Kidney epithelial cell (primary cell): ENCODE results near the gene MVB12B. TPM values are rescaled to one million over a fixed set of nuclear protein-coding genes. Genes with fewer than 3 reads are reported as not detected.

Experiments
- DNase-seq: peaks from one replicate; pipeline ENCODE4 v3.0.0-alpha.2; 2010; ENCODE audit warnings: low read depth
- H3K27me3 ChIP-seq: 2 replicates; pipeline ENCODE4 v1.6.0; 2011; ENCODE audit warnings: low read length; ENCODE audit not compliant: control insufficient read depth, insufficient read depth
- H3K36me3 ChIP-seq: 2 replicates; pipeline ENCODE4 v1.5.1; 2011; ENCODE audit warnings: low read length; ENCODE audit not compliant: control insufficient read depth, insufficient read depth
- H3K4me3 ChIP-seq: 2 replicates; pipeline ENCODE4 v1.5.1; 2011; ENCODE audit warnings: low read depth, mild to moderate bottlenecking, control low read depth, low read length
- CTCF ChIP-seq: IDR thresholded peaks from 2 replicates; pipeline ENCODE4 v1.5.1; 2011; ENCODE audit warnings: mild to moderate bottlenecking, moderate library complexity, low read length, control low read depth, inconsistent platforms; ENCODE audit not compliant: insufficient read depth, poor library complexity, severe bottlenecking
- total RNA-seq: library from RNA; depleted of rRNA; stranded (reverse); fragments of >200 nt; gene quantifications from 2 replicates; pipeline ENCODE4 v1.2.3, GENCODE V29; 2015

MVB12B gene
- total RNA-seq, 1 donor from 2014 or later, result 13.1 TPM

GRCh38 chr9:126377536-126377935 is 50.9 kb downstream of the MVB12B start:
- H3K4me3 ChIP-seq, result no peak overlapping the region
- H3K27me3 ChIP-seq, result no peaks in the 10 kb centered on the region
- no peak for TF ChIP-seq CTCF
- no peaks in the 10 kb centered on the region for H3K36me3 ChIP-seq
- DNase-seq, result no peak

GRCh38 chr9:126378761-126379160 is 52.1 kb downstream of the MVB12B start:
- no peak overlapping the region for H3K4me3 ChIP-seq
- H3K27me3 ChIP-seq, result no peaks in the 10 kb centered on the region
- no peak for TF ChIP-seq CTCF
- no peak for DNase-seq
- H3K36me3 ChIP-seq, result no peaks in the 10 kb centered on the region

- no peak for DNase-seq
- no peak overlapping the region for H3K4me3 ChIP-seq
- no peak for TF ChIP-seq CTCF
- H3K27me3 ChIP-seq, result no peaks in the 10 kb centered on the region
- H3K36me3 ChIP-seq, result no peaks in the 10 kb centered on the region
Observed at GRCh38 chr9:126379661-126380360, 53.2 kb downstream of the MVB12B start.

GRCh38 chr9:126380447-126380846 is 53.8 kb downstream of the MVB12B start:
- Histone ChIP-seq H3K36me3 (no peaks in the 10 kb centered on the region), H3K27me3 (no peaks in the 10 kb centered on the region), H3K4me3 (no peak overlapping the region)
- no peak for TF ChIP-seq CTCF
- no peak for DNase-seq

GRCh38 chr9:126381195-126381594 is 54.6 kb downstream of the MVB12B start:
- no peaks in the 10 kb centered on the region for H3K27me3 ChIP-seq
- no peaks in the 10 kb centered on the region for H3K36me3 ChIP-seq
- no peak for TF ChIP-seq CTCF
- DNase-seq, result no peak
- no peak overlapping the region for H3K4me3 ChIP-seq

- Histone ChIP-seq H3K4me3 (no peak overlapping the region), H3K27me3 (no peaks in the 10 kb centered on the region), H3K36me3 (no peaks in the 10 kb centered on the region)
- TF ChIP-seq CTCF, result no peak
- DNase-seq, result no peak
Observed at GRCh38 chr9:126383406-126384046, 56.9 kb downstream of the MVB12B start.
